SK-MEL-5 (cell line): Measurements from ENCODE around the gene CACNG6. TPM values are rescaled to one million over a fixed set of nuclear protein-coding genes. Genes with fewer than 3 reads are reported as not detected.

Experiments used
- DNase-seq: peaks from one replicate; pipeline ENCODE4 v3.0.0-alpha.2; 2016; ENCODE audit warnings: low read depth, low spot score
- in situ Hi-C: cut with HindIII; loops from 2 replicates; pipeline ENCODE4 v1.10.0; 2016; ENCODE audit warnings: low sequenced_read_pairs, high pct_unique_total_duplicates, low pct_unique_long_range_greater_than_20kb
- total RNA-seq: library from RNA; depleted of rRNA; stranded (reverse); fragments of >200 nt; shearing (Covaris generic); gene quantifications from 2 replicates; pipeline ENCODE4 v1.2.3, GENCODE V29; 2014

CACNG6 gene
- total RNA-seq, 1 experiment from 2014 or later = not detected

DNA sequence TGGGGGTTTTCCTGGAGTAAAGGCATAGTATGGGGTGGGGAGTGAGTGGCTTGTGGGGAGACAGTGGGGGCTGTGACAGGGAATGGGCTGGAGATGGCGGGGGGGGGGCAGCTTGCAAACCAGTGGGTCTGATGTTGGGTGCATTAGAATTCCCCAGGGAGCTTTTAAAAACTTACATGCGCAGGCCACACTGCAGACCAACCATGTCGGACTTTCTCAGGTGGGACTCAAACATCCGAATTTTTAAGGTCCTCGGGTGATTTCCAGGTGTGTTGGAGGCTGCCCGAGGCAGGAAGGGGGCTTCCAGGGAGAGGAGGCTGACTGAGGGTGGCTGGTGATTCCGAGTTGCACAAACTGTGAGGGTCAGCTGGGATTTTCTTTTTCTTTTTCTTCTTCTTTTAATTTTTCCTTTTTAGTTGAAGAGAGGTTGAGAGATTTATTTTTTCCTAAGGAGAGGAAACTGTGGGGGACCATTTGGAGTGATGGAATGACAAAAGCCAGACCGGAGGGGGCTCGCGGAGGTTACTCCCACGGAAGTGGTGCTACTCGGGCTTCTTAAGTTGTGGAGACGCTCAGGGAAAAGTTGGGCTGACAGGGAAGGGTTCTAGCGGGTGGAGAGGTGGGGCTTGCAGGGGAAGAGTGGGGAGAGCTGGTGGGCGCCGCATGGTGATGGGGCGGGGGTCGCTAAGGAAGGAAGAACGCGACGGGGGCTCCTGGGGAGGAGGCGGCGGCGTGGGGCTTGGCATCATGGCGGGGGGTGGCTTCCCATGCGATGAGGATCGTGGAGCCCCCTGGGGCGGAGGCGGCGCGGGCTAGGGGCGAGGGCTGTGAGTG is 29.7 kb upstream of the CACNG6 start:
- in situ Hi-C loops = no loop called here
- no peak for DNase-seq

DNA sequence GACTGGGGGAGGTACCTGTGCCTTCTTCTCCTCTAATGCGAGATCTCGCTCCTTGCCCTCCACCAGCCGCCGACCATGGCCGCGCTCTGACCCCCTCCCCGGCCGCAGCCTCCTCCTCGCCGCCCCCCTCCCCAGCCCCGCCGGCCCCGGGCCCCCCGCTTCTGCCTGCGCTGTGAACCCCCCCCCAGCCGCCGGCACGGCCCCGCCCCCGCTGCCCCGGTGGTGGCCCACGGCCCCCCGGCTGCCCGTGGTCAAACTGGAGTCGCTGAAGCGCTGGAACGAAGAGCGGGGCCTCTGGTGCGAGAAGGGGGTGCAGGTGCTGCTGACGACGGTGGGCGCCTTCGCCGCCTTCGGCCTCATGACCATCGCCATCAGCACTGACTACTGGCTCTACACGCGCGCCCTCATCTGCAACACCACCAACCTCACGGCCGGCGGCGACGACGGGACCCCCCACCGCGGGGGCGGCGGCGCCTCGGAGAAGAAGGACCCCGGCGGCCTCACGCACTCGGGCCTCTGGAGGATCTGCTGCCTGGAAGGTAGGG is 28.5 kb upstream of the CACNG6 start, which contains the start of gene CACNG8:
CACNG8 (plus strand) TSS at position 51 of the 545 bp plus-strand sequence.
- in situ Hi-C loops = no loop called here
- no peak for DNase-seq

DNA sequence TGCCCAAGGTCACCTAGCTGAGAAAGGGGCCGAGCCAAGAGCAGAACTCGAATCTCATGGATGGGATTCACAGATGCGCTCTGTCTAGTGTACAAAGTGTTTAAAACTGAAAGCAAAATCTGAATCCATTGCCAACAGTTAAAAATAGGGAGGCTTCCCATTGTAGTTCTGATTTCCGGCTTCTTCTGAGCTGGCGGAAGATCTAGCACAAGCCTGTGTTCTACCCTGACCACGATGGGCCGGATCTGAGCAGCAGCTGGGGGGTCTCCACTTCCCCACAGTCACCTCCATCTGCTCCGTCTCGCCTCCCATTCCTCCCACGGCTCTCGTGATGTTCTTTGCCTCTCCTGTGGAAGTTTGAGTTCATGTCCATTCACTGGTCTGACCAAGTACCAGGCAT is 26.3 kb upstream of the CACNG6 start:
- no peak for DNase-seq
- in situ Hi-C loops = no loop called here

- in situ Hi-C loops = no loop called here
- DNase-seq = no peak
Observed at GRCh38 chr19:53966931-53967330, 24.5 kb upstream of the CACNG6 start.

- DNase-seq = no peak
- in situ Hi-C loops = no loop called here
Observed at GRCh38 chr19:53969366-53969765, 22.1 kb upstream of the CACNG6 start.

DNA sequence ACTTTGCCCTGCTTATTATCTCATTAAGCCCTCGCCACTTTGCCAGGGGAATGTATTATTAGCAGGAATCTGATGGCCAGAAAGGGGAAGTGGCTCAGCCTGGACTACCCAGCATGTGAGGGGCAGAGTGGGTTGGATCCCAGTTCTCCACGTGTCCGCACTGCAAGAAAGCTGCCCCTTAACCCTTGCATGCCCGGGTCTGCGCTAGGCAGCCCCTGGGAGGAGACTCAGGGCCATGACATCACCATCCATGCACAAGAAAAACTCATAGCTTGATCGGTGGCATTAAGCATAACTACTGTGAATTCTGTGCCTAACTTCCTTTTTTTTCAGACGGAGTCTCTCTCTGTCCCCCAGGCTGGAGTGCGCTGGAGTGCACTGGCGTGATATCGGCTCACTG is 19.8 kb upstream of the CACNG6 start:
- DNase-seq = no peak
- in situ Hi-C loops = no loop called here

DNA sequence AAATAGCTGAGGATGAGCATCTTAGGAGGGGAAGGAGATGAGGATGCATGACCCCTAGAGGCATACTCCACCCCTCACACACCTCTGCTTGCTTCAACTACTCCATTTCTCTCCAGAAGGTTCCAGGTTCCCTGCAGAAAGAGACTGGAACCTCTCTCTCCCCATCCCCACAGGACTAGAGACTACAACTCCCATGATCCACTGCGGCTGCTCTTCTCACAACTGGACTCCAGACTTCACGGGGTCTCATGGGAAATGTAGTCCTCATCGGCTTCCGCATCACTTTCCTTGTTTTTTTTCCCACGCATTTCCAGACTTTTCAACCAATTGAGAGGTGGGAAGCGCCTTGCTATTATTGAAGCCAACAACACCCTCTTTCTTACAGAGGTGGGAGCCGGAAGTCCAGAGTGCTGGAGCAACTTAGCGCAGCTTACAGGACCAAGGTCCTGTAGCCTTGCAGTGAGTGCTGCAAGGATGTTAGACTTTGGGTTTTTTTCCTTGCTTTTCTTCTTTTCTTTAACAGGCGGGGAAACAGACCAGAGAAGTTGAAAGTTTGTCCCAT is 13.9 kb upstream of the CACNG6 start:
- in situ Hi-C loops = no loop called here
- peak; percentile 85 for DNase-seq

GRCh38 chr19:53977991-53978731 is 13.3 kb upstream of the CACNG6 start:
- in situ Hi-C loops = no loop called here
- DNase-seq = peak; percentile 64

- in situ Hi-C loops = no loop called here
- no peak for DNase-seq
Observed at GRCh38 chr19:53978975-53979801, 12.2 kb upstream of the CACNG6 start.

DNA sequence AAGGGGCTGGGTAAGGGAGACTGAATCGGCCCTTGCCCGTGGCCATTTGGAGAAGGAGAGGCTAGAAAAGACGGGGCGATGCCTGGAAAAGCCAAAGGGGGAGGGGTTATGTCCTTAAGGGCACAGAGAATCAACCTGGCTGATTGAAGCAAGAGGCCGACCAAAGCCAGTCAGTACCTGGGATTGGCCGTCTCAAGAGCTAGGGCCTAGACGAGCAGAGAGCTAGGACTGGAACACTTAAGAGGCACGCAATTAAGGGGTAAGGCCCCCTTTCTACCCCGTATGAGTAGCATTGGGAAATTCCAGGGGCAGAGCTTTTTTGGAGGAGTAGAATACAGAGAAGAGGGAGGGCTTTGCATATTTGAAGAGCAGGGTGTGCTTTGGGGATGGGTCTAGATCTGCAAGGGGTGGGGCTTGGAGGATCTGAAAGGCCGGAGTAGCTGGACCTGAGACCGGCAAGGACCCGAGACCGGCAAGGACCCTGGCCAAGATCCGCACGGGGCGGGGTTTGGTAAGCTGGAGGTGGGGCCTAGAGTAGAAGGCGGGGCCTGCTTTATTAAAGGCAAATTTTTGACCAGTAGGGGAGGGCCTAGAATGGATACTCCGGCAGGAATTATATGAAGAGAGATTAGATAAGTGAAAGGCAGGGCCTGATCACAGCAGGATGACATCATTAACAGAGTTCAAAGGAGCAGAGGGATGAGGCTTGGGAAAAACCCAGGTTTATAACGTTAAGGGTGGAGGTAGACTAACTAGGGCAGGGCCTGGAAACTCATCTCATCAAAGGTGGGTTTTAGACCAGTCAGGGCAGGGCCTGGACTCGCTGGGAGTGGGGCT is 10.7 kb upstream of the CACNG6 start:
- in situ Hi-C loops = no loop called here
- DNase-seq = peak; percentile 23

GRCh38 chr19:53981376-53981951 is 10.0 kb upstream of the CACNG6 start:
- in situ Hi-C loops = no loop called here
- DNase-seq = no peak

DNA sequence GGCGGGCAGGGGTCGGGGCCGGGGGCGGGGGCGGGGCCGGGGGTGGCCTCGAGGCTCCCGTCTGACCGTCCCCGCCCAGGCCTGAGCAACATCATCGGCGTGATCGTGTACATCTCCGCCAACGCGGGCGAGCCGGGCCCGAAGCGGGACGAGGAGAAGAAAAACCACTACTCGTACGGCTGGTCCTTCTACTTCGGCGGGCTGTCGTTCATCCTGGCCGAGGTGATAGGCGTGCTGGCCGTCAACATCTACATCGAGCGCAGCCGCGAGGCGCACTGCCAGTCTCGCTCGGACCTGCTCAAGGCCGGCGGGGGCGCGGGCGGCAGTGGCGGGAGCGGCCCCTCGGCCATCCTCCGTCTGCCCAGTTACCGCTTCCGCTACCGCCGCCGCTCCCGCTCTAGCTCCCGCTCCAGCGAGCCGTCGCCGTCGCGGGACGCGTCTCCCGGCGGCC is 9.4 kb upstream of the CACNG6 start:
- no peak for DNase-seq
- in situ Hi-C loops = no loop called here

DNA sequence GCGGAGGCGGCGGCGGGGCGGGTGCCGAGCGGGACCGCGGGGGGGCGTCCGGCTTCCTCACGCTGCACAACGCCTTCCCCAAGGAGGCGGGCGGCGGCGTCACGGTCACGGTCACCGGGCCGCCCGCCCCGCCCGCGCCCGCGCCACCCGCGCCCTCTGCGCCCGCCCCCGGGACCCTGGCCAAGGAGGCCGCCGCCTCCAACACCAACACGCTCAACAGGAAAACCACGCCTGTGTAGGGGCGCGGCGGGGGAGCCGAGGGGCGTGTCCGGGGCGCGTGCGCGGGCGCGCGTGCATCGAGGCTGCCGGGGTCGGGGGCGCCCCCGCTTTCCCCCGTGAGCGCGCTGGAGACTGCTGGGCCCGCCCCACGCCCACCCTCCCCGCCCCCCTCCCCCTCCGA is 8.8 kb upstream of the CACNG6 start:
- in situ Hi-C loops = no loop called here
- no peak for DNase-seq

GRCh38 chr19:53983457-53984289 is 7.8 kb upstream of the CACNG6 start:
- in situ Hi-C loops = no loop called here
- no peak for DNase-seq

DNA sequence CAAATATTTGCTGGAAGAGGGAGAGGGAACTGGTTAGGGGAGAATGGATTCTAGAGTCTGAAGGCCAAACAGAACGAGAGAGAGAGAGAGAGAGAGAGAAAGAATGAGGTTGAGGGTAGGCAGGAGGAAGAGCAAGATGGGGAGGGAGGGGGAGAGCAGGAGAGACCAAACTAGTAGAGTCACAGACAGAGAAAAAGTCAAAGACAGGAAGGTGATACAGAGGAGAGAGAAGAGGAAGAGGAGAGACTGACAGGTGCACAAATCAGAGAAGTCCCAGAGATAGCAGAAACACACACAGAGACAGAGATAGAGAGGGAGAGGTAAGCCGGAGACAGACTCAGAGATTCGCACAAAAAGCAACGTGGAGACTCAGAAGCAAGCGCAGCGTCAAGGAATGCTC is 5.6 kb upstream of the CACNG6 start:
- in situ Hi-C loops = no loop called here
- DNase-seq = no peak

DNA sequence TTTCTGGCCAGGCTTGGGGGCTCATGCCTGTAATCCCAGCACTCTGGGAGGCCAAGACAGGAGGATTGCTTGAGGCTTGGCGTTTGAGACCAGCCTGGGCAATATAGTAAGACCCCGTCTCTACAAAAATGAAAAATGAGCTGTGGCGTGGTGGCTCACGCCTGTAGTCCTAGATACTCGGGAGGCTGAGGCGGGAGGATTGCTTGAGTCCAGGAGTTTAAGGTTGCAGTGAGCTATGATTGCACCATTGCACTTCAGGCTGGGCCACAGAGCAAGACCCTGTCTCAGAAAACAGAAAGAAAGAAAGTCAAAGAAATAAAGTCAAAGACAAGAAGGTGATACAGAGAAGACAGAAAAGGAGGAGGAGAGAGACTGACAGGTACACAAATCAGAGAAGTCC is 2.5 kb upstream of the CACNG6 start:
- no peak for DNase-seq
- in situ Hi-C loops = no loop called here
